GM21529 (cell line): ENCODE results near the gene RAB44.
"Not testable (repeated sequence)": the region's sequence is repeated elsewhere in the genome, so short reads cannot be mapped to it uniquely, and the experiment has no call there.

Experiments
- ATAC-seq: cut with Tn5 transposase; IDR thresholded peaks from one replicate; pipeline ENCODE4 v1.9.1; 2021; ENCODE audit not compliant: unreplicated experiment

Gene RAB44

DNA sequence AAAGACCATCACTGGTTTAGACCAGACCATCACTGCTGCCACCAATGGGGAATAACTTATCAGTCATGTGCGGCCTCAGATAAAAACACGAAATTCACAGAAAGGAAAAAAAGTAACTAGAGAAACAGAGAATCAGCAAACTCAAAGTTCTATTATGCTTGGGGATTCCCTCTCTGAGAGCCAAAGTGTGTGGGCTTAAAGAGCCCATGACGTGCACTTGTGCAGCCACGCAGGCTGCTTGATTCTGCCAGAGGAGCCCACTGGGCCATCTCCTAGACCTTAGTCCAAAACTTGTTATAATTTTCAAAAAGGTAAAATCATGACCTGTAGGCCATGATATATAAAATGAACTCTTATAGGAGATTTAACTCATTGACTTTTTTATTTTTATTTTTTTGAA is 15.2 kb downstream of the RAB44 start:
- no peak for ATAC-seq

DNA sequence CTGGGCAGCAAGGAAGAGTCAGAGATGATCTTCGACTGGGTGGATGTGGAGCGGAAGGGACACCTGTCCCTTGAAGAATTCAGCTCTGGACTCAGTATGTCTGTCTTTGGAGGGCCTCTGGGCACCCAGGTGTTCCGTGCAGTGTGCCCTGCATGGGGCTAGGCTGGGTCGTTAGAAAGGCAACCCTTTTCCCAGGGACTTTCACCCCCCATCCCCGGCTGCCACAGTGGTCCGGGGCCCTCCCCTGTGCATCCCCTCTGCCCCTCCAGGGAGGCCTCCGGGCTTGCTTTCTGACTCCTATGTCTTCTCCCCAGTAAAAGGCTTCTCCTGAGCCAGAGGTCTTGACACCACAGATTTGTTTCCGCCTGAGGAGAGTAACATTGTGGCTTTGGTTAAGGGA is 16.2 kb downstream of the RAB44 start:
- no peak for ATAC-seq

DNA sequence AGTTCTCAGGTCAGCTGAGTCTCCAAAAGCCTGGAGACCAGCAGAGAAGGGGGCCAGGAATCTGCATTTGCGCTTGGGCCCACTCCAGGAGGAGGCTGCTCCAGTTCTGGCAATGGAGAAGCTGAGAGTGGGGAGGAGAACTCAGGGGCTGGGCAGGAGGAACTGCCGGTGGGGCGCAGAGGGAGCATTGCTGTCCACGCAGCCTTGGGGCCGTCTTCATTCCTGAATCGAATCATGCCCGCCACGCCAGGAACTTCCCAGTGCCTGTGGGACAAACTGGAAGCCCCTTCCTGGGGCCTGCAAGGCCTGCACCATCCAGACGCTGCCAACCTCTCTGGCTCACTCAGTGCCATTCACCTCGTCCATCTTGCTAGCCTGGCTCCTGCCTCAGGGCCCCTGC is 16.9 kb downstream of the RAB44 start:
- ATAC-seq, result no peak

DNA sequence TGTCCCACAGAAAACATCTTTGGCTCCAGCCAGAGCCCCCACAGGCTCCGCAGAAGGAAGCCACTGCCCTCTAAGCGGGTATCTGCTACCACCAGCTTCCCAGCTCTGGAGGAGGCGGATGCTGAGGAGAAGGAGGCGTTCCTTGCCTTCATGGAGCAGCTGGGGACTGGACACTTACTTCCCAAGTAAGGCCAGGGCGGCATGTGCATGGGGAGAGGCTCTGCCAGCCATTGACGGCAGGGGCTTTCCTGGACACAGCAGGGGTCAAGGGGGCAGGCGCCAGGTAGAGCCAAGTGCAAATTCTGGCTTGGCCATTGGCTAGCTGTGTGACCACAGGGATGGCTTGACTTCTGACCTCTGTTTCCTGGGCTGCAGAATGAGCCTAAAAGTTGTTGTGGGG is 17.8 kb downstream of the RAB44 start:
- no peak for ATAC-seq

DNA sequence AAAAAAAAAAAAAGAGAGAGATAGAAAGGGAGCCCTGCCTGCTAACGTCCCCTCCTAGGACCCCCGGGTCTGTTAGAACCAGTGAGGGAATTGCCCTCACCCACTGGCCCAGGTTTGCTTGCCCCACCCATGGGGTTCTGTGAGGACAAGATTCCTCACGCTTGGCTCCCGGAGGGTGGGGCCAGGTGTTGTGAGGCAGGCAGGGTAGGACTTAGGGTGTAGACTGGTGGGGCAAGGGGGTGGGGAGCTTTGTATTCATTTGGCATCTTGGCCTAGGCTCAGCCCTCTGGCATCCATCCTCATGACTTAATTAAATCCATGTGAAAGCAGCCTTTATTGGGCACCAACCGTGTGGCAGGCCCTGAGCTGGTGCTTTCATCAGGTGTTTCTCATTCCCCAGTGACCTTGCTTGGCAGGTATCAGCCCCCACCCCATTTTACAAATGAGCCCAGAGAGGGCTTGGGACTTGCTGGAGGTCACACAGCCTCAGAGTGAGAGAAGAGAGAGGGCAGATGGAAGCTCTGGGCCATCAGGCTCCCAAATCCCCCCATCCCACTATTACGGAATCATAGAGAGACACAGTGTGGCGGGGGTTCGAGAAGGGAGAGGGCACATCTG is 19.0 kb downstream of the RAB44 start:
- ATAC-seq, result no peak

DNA sequence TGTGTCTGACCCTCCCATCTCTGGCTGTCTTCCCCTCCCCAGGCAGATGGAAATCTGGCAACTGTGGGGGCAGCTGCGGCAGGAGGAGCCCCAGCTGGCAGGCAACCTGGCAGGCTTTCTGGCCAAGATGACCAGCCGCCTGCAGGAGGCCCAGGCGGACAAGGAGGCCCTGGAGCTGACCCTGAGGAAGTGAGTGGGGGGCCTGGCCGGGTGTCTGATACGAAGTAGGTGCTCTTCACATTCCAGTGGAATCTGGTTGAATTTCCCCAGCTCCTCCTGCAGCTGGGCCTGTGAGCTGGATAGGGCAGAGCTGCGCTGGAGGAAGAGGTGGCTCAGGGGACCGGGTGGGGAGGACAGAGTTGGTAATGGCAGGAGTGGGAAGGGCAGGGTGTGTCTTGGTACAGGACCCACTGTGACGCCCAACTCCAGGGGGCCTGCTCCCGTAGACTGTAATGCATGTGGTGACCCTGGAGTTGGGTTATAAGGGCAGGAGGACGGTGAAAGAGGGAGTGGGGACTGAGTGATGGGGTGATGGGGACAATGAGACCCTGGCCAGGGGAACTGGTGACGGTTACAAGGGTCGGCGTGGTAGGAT is 19.7 kb downstream of the RAB44 start:
- ATAC-seq, result no peak

DNA sequence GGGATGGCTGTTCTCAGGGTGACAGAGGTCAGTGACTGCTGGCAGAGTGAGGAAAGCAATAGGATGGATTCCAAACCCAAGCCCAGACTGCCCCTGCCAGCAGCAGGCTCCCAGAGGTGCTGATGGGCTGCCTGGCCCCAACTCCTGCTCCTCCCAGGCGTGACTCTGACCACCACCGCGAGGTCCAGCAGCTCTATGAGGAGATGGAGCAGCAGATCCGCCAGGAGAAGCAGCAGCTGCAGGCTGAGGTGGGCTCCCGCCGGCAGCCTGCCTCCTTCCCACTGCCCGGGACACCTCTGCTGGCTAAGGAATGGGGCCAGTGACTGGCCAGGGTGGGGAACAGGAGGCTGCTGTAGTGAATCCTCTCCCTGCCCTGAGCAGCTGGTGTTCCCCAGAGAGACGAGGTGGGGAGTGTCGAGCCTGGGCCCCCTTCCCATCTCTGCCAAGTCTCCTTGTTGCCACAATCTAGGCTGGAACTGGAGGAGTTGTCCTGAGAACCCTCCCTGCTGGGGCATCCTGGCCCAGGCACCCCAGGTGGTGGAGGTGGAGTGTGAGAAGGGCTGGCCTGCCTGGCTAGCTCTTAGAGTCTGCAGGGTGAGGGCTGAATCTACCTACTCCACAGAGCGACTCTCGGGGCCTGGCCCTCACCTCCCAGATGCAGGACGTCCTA is 20.4 kb downstream of the RAB44 start:
- ATAC-seq, result no peak

DNA sequence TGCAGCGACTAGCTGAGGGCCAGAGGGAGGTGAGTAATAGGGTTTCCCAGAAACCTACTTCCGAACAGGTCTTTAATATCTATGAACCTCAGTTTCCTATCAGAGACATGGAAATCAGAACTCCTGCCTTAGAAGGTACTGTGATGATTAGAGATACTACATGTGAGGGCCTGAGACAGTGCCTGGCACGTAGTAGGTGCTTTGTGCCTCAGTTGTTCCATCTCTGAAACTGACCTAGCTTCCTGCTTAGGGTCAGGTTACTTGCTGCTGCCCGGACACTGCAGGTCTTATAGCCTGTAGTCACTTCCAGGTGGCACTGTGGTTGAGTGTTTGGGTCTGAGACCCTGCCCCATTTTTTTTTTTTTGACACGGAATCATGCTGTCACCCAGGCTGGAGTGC is 20.9 kb downstream of the RAB44 start:
- ATAC-seq, result no peak

DNA sequence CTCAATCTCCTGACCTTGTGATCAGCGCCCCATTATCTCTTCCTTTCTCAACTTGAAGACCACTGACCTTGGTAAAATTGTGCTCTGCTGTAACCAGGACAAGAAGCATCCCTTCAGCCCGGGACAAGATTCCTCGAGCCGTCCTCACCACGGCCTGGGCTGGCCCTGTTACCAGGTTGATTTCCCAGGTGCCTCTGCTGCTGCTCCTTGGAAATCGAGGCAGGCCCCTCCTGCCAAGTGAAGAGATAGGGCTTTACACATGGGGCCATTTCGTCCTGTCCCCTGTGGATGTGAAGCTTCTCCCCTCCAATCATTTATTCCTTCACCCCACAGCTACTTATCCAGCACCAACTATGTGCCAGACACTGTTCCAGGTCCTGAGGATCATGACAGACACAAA is 21.5 kb downstream of the RAB44 start:
- no peak for ATAC-seq

DNA sequence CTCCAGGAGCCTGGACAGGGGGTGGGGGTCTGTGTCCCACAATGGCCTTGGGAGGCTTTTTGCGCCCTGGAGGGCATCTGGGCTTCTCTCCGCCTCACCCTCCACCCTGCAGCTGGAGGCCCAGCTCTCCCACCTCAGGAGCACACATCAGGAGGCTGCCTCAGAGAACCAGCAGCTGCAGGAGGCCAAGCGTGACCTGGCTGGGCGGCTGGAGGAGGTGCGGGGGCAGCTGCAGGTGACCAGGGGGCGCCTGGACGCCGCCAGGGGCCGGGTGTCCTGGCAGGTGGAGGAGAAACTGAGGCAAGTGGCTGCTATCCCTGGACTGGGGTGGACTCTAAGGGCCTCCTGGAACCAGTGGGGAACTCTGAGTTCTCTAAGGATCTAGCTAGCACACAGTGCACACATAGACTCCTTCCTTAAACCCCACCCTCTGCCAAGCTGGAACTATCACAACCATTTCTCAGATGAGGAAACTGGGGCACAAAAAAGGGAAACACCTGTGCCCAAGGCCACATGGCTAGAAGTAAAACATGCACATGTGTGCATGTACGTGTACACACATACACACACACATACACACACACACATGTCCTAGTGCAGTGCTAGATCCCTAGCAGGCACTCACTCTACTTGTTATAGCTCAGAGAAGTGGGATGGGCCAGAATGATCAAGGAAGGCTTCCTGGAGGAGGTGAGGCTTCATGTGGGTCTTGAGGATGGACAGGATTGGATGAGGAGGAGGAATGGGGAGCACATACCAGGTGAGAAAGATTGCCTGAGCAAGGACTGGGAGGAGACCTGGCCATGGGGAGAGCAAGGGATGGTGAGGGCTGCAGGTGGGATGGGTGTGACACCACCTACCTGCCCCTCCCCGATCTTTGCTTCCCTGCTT is 22.9 kb downstream of the RAB44 start:
- no peak for ATAC-seq

DNA sequence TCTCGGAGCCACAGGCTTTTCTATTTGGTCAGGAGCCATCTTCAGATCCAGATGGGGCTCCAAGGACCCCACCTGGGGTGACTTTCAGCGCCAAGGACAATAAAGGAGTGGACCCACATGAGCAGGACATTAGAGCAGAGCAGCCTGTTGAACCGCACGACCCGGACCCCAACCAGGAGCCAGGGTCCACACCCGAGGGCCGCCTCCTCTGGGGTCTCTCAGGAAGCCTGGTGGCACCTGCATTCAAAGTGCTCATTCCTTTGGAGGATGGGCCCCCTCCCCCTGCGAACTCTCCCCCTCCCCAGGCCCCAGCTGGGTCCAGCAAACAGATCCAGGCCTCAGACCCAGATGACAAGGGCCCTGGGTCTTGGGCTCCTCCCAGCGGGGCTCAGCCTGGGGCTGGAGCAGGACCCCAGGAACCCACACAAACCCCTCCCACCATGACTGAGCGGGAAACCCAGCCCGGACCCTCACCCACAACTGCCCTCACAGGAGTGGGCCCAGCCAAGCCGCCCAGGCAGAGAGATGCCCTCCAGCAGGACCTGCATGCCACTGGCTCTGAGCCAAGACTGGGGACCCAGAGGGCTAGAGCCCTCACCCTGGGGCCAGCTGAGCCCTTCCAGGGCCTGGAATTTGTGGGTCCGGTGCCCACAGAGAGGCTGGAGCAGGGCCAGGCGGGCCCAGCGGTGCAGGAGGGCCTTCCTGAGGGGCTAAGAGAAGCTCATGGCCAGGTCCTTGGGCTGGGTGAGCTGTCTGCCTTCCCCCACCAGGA is 23.9 kb downstream of the RAB44 start:
- no peak for ATAC-seq

DNA sequence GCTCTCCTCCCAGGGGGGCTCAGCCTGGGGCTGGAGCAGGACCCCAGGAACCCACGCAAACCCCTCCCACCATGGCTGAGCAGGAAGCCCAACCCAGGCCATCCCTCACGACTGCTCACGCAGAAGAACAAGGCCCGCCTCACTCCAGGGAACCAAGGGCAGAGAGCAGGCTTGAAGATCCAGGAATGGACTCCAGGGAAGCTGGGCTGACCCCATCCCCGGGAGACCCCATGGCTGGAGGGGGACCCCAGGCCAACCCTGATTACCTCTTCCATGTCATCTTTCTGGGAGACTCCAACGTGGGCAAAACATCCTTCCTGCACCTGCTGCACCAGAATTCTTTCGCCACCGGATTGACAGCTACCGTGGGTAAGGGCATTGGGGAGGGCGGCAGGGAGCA is 24.7 kb downstream of the RAB44 start:
- ATAC-seq, result no peak

DNA sequence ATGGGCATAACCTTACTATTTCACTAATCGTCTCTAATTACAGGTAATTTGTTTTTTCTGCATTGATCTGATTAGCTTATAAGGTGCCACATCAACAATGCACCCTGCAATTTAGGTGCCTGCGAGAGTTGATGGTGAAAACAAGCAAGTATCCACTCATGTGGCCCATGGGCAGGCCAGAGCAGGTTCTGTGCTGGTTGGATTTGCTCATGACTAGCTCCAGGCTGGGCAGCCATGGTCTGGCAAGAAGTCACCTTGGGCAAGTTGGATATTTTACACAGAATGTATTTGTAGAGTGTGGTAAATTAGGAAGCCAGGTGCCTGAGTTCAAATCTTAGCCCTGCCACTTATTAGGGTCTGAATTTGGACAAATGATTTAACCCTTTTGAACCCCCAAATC is 25.3 kb downstream of the RAB44 start:
- ATAC-seq, result no peak

DNA sequence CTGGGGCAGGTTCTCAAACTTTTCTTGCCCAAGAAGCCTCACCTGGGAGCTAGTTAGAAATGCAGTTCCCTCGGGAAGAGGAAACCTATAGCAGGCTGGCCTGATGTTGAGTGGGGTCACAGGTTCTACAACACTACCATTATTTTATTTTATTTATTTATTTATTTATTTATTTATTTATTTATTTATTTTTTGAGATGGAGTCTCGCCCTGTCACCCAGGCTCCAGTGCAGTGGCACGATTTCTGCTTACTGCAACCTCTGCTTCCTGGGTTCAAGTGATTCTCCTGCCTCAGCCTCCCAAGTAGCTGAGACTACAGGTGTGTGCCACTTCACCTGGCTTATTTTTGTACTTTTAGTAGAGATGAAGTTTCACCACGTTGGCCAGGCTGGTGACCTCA is 26.4 kb downstream of the RAB44 start:
- ATAC-seq, result not testable (repeated sequence)

DNA sequence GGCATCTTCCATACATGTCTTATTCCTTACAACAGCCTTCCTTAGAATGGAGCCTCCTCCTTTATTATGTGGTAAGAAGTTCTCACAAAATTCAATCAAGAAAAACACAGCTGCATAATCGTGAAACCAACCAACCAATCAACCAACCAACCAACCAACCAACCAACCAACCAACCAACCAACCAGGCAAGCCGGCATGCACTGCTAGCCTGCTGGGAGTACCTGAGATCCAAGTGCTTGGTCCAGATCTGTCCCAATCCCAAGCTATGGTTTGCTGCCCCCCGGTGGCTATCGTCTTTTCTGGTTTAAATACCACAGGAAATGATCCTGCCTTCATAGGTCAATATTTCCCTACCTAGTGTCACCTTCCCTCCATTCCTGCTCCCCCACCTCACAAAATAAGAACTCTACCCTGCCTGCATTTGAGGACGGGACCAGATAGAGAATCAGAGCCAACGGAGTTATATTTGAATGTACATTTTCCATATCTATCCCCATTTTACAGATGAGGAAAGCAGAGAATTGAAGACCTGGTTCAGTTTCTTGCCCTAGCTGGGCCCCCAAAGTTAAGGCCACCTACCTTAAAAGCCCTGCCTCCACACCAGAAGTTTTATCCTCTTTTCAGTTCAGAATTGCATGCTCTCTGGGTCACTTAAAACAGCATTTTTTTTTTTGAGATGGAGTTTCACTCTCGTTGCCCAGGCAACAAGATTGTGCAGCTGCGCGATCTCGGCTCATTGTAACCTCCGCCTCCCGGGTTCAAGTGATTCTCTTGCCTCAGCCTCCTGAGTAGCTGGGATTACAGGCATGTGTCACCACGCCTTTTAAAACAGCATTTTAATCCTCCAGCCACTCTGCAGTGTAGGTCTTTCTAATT is 27.1 kb downstream of the RAB44 start:
- no peak for ATAC-seq

DNA sequence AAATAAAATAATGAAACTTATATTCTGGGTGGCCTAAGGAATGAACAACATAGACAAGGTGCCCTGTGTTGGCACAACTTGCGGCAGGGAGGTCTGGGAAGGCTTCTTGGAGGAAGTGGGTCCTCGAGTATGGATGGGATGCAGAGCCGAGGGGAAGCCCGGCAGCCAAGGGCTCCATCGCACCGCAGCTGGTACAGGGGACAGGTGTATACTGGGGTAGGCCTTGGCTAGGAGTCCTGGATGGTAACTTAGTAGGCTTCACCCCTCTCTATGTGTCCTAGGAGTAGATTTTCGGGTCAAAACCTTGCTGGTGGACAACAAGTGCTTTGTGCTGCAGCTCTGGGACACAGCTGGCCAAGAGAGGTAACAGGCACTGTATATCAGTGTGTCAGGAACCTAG is 28.0 kb downstream of the RAB44 start:
- ATAC-seq, result no peak

DNA sequence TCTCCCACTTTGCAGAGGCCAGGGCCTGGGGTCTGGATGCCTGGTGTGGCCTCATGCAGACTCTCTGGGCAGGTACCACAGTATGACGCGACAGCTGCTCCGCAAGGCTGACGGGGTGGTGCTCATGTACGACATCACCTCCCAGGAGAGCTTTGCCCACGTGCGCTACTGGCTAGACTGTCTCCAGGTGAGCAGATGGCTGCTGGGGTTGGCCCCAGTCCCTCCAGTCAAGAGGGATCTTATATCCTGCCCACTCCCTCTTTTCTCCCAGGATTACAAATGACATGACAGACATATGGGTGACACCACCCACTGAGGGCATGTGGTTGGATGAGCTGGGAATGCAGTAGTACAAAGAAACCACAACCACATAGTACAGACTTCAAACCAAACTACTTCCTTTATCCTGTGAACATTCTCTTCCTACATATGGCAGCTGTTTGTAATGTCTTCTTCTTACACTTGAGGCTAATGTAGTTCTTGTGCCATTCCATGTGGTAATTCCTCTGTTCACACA is 29.9 kb downstream of the RAB44 start:
- ATAC-seq, result no peak

DNA sequence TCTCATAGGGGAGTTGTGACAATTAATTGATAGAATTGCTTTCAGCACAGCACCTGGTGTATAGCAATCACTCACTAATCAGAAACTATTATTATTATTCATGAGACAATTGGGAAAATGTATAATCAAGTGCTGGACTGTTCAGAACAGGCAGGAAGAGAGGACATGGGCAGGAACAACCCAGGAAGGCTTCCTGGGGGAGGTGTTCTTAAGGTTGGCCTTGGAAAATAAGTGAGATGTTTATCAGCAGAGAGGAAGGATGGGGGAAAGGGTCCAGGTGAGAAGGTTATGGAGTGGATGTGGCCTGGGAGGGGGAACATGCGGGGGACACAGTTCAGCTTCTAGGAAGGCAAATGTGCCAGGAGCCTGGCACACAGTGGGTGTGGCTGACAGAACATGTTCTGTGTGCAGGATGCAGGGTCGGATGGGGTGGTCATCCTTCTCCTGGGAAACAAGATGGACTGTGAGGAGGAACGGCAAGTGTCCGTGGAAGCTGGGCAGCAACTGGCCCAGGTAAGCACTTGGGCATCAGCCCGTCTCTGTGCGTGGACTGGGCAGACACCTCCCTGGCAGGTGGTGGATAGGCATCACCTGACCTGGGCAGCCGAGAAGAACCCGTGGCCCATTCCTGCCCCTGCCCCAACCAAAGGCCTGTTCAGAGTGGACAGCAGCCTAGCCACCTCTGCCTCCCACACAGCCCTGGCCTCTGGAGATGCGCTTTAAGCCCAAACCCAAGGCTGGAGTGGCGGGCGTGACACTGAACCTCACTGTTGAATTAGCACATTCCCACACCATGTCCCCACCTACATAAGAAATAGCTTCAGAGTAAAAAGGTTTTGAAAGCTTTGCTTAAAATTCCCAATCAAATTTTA is 30.9 kb downstream of the RAB44 start:
- no peak for ATAC-seq

DNA sequence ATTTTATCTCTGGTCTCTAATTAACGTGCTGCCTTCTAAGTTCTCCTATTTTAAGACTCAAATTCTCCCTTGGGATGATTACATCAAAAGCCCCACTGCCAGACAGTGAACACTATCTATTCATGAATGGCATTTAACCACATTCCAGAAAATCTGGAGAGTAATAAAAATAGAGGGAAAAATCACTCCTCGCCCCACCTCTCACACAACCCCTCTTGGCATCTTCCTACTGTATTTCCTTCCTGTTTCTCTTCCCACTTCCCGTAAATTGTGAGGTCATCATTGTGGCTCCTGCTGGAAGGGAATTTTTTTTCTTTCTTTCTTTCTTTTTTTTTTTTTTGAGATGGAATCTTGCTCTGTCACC is 31.5 kb downstream of the RAB44 start:
- ATAC-seq, result no peak
